ENCODE measurements around the gene WASHC2A.
"Not testable (repeated sequence)": the region's sequence is repeated elsewhere in the genome, so short reads cannot be mapped to it uniquely, and the experiment has no call there.

The WASHC2A gene

GRCh38 chr10:50061548-50061947 is 6.2 kb upstream of the WASHC2A start:
- not testable (repeated sequence) for DNase-seq

GRCh38 chr10:50063100-50063499 is 4.7 kb upstream of the WASHC2A start:
- DNase-seq = no peak

GRCh38 chr10:50068352-50068659 is 552 bp downstream of the WASHC2A start:
- DNase-seq = not testable (repeated sequence)

GRCh38 chr10:50075139-50075538 is 7.4 kb downstream of the WASHC2A start:
- DNase-seq = not testable (repeated sequence)

GRCh38 chr10:50075544-50075943 is 7.8 kb downstream of the WASHC2A start:
- DNase-seq = not testable (repeated sequence)

- DNase-seq = not testable (repeated sequence)
These were observed 23.6 kb downstream of the WASHC2A start for GRCh38 chr10:50091304-50091703.

- not testable (repeated sequence) for DNase-seq
These were observed 25.2 kb downstream of the WASHC2A start for GRCh38 chr10:50092928-50093327.

GRCh38 chr10:50094630-50095029 is 26.9 kb downstream of the WASHC2A start:
- DNase-seq = not testable (repeated sequence)

GRCh38 chr10:50095402-50095801 is 27.6 kb downstream of the WASHC2A start:
- DNase-seq = not testable (repeated sequence)

- not testable (repeated sequence) for DNase-seq
These were observed 29.0 kb downstream of the WASHC2A start for GRCh38 chr10:50096722-50097121.

GRCh38 chr10:50098645-50099044 is 30.9 kb downstream of the WASHC2A start:
- DNase-seq = not testable (repeated sequence)

GRCh38 chr10:50101139-50101582 is 33.4 kb downstream of the WASHC2A start:
- not testable (repeated sequence) for DNase-seq

- DNase-seq = not testable (repeated sequence)
These were observed 34.0 kb downstream of the WASHC2A start for GRCh38 chr10:50101747-50102146.

- not testable (repeated sequence) for DNase-seq
These were observed 34.5 kb downstream of the WASHC2A start for GRCh38 chr10:50102267-50102666.

GRCh38 chr10:50108999-50109698 is 41.4 kb downstream of the WASHC2A start:
- DNase-seq = not testable (repeated sequence)

GRCh38 chr10:50112419-50113112 is 44.8 kb downstream of the WASHC2A start:
- not testable (repeated sequence) for DNase-seq

GRCh38 chr10:50126765-50127164 is 59.0 kb downstream of the WASHC2A start:
- DNase-seq = not testable (repeated sequence)

GRCh38 chr10:50127770-50128292 is 60.1 kb downstream of the WASHC2A start:
- DNase-seq = not testable (repeated sequence)

- not testable (repeated sequence) for DNase-seq
These were observed 63.7 kb downstream of the WASHC2A start for GRCh38 chr10:50131245-50131965.

- DNase-seq = not testable (repeated sequence)
These were observed 64.6 kb downstream of the WASHC2A start for GRCh38 chr10:50132322-50132721.

- DNase-seq = not testable (repeated sequence)
These were observed 65.1 kb downstream of the WASHC2A start for GRCh38 chr10:50132841-50133240.

- peak; percentile 42 for DNase-seq
These were observed 75.9 kb downstream of the WASHC2A start for GRCh38 chr10:50143512-50144174.

GRCh38 chr10:50145575-50145974 is 77.8 kb downstream of the WASHC2A start:
- not testable (repeated sequence) for DNase-seq

Measured in CD4-positive, alpha-beta T cell treated with Interferon gamma for 1 hour (primary cell).